ENCODE measurements around the gene MGST3. TPM values are rescaled to one million over a fixed set of nuclear protein-coding genes. Genes with fewer than 3 reads are reported as not detected.

The MGST3 gene
- total RNA-seq, 2 donors from 2014 or later, result 491 to 509 TPM

DNA sequence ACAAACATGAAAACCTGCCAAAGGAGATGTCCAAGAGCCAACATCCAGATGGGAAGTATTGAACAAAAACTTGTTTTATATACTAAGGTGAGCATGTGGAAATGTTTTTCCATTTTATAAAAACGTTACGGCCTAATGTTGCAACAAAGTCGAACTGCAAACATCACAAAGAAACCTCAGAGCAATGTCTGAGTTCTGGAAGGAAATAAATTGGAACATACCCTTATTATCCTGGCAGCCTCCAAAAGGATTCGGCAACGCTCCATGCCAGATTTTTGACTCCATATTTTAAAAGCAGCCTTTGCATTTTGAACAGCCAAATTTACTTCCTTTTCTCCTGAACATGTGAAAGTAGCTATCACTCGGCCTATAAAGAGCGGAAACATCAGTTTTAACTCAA, 64.0 kb downstream of the MGST3 start:
- Histone ChIP-seq H3K9me3 (no peaks in the 10 kb centered on the region), H3K4me3 (no peak overlapping the region), H3K27me3 (no peaks in the 10 kb centered on the region), H3K27ac (no peak overlapping the region), H3K4me1 (peaks cover 0 to 32% of the 10 kb centered on the region in 2 donors), H3K36me3 (no peaks in the 10 kb centered on the region)
- DNase-seq (ENCODE audit: low spot score), result no peak
- TF ChIP-seq, protein P1, sequence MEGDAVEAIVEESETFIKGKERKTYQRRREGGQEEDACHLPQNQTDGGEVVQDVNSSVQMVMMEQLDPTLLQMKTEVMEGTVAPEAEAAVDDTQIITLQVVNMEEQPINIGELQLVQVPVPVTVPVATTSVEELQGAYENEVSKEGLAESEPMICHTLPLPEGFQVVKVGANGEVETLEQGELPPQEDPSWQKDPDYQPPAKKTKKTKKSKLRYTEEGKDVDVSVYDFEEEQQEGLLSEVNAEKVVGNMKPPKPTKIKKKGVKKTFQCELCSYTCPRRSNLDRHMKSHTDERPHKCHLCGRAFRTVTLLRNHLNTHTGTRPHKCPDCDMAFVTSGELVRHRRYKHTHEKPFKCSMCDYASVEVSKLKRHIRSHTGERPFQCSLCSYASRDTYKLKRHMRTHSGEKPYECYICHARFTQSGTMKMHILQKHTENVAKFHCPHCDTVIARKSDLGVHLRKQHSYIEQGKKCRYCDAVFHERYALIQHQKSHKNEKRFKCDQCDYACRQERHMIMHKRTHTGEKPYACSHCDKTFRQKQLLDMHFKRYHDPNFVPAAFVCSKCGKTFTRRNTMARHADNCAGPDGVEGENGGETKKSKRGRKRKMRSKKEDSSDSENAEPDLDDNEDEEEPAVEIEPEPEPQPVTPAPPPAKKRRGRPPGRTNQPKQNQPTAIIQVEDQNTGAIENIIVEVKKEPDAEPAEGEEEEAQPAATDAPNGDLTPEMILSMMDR (IDR thresholded peaks at IDR 0.05), result no peak

DNA sequence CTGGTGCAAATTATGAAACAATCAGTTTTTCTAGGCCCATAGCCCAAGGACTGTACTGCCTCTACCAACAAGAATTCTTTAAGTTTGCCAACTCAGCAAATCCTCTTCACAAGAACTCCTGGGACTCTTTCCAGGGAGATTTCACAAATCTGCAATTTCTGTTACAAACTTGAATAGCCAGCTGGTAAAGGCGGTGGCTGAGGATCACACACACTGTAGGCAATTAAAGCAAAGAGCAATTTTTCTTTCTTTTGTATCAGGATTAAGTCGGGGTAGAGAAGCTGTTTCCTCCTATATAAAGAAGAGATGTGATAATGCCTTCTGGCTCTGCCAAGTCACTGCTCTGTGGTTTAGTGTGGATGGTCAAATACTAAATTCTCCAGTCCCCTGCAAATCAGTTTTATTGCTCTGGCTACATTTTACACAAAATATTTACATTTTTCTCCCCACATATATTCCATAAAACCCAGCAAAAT, 65.6 kb downstream of the MGST3 start:
- TF ChIP-seq, protein P1 (IDR thresholded peaks at IDR 0.05), result no peak
- Histone ChIP-seq H3K9me3 (no peaks in the 10 kb centered on the region), H3K4me3 (peak overlapping the region in 1 of 2 donors; percentile 15), H3K27me3 (no peaks in the 10 kb centered on the region), H3K36me3 (no peaks in the 10 kb centered on the region), H3K27ac (peak overlapping the region; percentile 27 to 35), H3K4me1 (peaks cover 0 to 32% of the 10 kb centered on the region in 2 donors)
- no peak for DNase-seq (ENCODE audit: low spot score)

DNA sequence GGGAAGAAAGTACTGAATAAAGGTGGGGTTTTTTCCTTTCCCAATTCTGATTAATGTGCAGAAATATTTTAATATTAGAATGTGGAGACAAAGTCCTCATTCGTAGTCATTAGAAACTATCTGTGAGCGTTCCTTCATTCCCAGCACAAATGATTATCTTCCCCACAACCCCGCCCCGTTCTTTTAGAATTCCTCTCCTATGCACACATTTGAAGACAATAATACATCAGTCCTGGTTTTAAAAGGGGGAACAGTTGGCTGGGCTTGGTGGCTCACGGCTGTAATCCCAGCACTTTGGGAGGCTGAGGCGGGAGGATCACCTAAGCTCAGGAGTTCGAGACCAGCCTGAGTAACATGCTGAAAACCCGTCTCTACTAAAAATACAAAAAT, 66.5 kb downstream of the MGST3 start:
- no peaks in the 10 kb centered on the region for H3K36me3 ChIP-seq
- no peaks in the 10 kb centered on the region for H3K9me3 ChIP-seq
- no peak for DNase-seq (ENCODE audit: low spot score)
- H3K4me3 ChIP-seq, result peak overlapping the region; percentile 72 to 78
- H3K4me1 ChIP-seq, result peaks cover 0 to 32% of the 10 kb centered on the region in 2 donors
- H3K27ac ChIP-seq, result peak overlapping the region; percentile 95 to 97
- TF ChIP-seq, protein P1 (IDR thresholded peaks at IDR 0.05), result no peak
- no peaks in the 10 kb centered on the region for H3K27me3 ChIP-seq

DNA sequence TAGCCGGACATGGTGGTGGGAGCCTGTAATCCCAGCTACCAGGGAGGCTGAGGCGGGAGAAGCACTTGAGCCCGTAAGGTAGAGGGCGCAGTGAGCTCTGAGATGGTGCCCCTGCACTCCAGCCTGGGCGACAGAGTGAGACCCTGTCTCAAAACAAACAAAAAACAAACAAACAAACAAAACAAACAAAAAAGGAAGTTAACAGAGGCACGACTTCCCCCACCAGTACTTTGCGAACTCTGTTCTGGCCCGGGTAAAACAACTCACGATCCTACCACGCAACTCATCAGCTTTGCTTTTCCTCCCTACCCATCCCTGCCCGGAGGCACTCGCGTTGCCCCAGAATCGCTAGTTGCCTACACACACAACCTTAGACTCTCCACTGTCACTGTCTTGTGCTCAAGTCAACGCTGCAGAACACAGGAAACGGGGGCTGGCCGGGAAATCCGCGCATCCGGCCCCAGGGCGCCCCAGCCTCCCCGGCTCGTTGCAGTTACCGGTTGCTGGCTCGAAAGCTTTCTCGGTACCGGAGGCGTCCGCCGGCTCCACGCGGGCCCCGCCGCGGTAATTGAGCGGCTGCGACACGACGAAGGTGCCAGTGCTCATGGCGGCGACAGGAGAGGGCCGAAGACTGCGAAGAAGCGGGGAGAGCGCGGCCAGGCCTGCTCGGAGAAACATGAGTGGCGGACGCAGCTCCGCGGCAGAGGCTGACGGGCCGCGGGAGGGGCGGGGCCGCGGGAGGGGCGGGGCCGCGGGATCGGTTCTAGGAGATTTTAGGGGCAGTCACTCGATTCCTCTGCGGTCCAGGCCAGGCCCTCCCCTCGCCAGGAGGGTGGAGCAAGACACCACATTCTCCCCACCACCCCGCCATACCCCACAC, 67.1 kb downstream of the MGST3 start, which contains the start of gene ALDH9A1:
Gene ALDH9A1 (minus strand): TSS at position 682 of the 880 bp plus-strand sequence. CDS start 4 bp downstream, at position 678.
- Histone ChIP-seq H3K4me3 (peak within 1 kb of the TSS; percentile 72 to 78), H3K9me3 (no peaks in the 10 kb centered on the region)

DNA sequence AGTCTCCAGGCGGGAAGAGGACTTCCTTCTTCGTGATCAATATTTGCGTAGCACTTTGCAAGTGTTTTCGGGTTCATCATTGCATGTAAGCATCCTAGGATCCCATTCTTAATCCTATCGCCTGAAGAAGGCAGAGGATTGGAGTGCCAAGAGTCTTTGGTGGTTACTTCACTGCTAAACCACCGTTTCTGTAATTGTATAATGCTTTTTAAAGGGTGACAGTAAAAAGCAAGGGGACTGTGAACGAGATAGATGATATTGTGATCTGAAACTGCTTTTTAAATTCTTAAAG, 67.7 kb downstream of the MGST3 start:
- H3K4me3 ChIP-seq, result peak overlapping the region; percentile 72 to 78
- TF ChIP-seq, protein P1 (IDR thresholded peaks at IDR 0.05), result no peak
- H3K27ac ChIP-seq, result peak overlapping the region; percentile 95 to 97
- no peaks in the 10 kb centered on the region for H3K36me3 ChIP-seq
- no peaks in the 10 kb centered on the region for H3K27me3 ChIP-seq
- H3K9me3 ChIP-seq, result no peaks in the 10 kb centered on the region
- peaks cover 0 to 32% of the 10 kb centered on the region in 2 donors for H3K4me1 ChIP-seq
- DNase-seq (ENCODE audit: low spot score), result no peak

More for the DNA sequence above, 67.1 kb downstream of the MGST3 start, which contains the start of gene ALDH9A1:
- peak; percentile 90 for DNase-seq (ENCODE audit: low spot score)
- H3K36me3 ChIP-seq, result no peaks in the 10 kb centered on the region
- no peaks in the 10 kb centered on the region for H3K27me3 ChIP-seq
- peak within 1 kb of the TSS; percentile 95 to 97 for H3K27ac ChIP-seq
- H3K4me1 ChIP-seq, result peaks cover 0 to 32% of the 10 kb centered on the region in 2 donors
- TF ChIP-seq, protein P1 (IDR thresholded peaks at IDR 0.05), result peak in 1 of 2 donors; percentile 57
